Lower lobe of right lung (tissue), 2 donors: Measurements from ENCODE around the gene CHD2. TPM values are rescaled to one million over a fixed set of nuclear protein-coding genes. Genes with fewer than 3 reads are reported as not detected.

ENCODE experiments used
- ATAC-seq, 2 donors: fragments of 200-7000 bp; cut with Tn5 transposase; one replicate each; pipeline ENCODE4 v1.9.1; 2020 to 2022; ENCODE audit warnings: mild to moderate bottlenecking in 2 of 2, moderate library complexity in 2 of 2
- DNase-seq: peaks from one replicate; pipeline ENCODE4 v3.0.0-alpha.2; 2020
- H3K27ac ChIP-seq: fragments of 200-600 bp; one replicate; pipeline ENCODE4 v1.8.0; 2022
- H3K27me3 ChIP-seq: fragments of 200-600 bp; one replicate; pipeline ENCODE4 v1.8.0; 2022; ENCODE audit warnings: low read depth
- H3K36me3 ChIP-seq: fragments of 200-600 bp; one replicate; pipeline ENCODE4 v1.8.0; 2022; ENCODE audit warnings: mild to moderate bottlenecking
- H3K4me1 ChIP-seq: fragments of 200-600 bp; one replicate; pipeline ENCODE4 v1.8.0; 2022
- H3K4me3 ChIP-seq: fragments of 200-600 bp; one replicate; pipeline ENCODE4 v1.8.0; 2022; ENCODE audit warnings: mild to moderate bottlenecking
- H3K9me3 ChIP-seq: fragments of 200-600 bp; one replicate; pipeline ENCODE4 v1.8.0; 2022
- intact Hi-C: fragments of 100-400 bp; cut with DNase I; formaldehyde crosslinking; loops from one replicate; pipeline ENCODE4 v1.11.0; 2022
- total RNA-seq: library from RNA; stranded (reverse); fragmentation: NEBNext Ultra II Directional; extraction: Animal tissue kit (Norgen Biotek cat#: 25700); gene quantifications from one replicate; pipeline ENCODE4 v1.2.1, GENCODE V29; 2021
- TF ChIP-seq, protein P1 (sequence below): fragments of 200-600 bp; IDR thresholded peaks from one replicate; pipeline ENCODE4 v1.8.0; 2022; ENCODE audit warnings: antibody characterized with exemption, mild to moderate bottlenecking
- donor health status: DM: no; HTN: yes; CAD: no; lungs with severe emphysema.

The CHD2 gene
- total RNA-seq, 1 donor from 2014 or later, result 158 TPM

- no peak for ATAC-seq
- Histone ChIP-seq H3K4me3 (no peak overlapping the region), H3K9me3 (no peaks in the 10 kb centered on the region), H3K4me1 (peaks cover 22% of the 10 kb centered on the region), H3K27me3 (no peaks in the 10 kb centered on the region), H3K27ac (no peak overlapping the region), H3K36me3 (no peaks in the 10 kb centered on the region)
- TF ChIP-seq, protein P1, sequence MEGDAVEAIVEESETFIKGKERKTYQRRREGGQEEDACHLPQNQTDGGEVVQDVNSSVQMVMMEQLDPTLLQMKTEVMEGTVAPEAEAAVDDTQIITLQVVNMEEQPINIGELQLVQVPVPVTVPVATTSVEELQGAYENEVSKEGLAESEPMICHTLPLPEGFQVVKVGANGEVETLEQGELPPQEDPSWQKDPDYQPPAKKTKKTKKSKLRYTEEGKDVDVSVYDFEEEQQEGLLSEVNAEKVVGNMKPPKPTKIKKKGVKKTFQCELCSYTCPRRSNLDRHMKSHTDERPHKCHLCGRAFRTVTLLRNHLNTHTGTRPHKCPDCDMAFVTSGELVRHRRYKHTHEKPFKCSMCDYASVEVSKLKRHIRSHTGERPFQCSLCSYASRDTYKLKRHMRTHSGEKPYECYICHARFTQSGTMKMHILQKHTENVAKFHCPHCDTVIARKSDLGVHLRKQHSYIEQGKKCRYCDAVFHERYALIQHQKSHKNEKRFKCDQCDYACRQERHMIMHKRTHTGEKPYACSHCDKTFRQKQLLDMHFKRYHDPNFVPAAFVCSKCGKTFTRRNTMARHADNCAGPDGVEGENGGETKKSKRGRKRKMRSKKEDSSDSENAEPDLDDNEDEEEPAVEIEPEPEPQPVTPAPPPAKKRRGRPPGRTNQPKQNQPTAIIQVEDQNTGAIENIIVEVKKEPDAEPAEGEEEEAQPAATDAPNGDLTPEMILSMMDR, result no peak
- no peak for DNase-seq
- intact Hi-C loops, result no loop called here
Observed at GRCh38 chr15:93052090-93052879, 152.2 kb downstream of the CHD2 start.

- Histone ChIP-seq H3K27me3 (no peaks in the 10 kb centered on the region), H3K9me3 (no peaks in the 10 kb centered on the region), H3K4me1 (no peaks in the 10 kb centered on the region), H3K27ac (no peak overlapping the region), H3K36me3 (no peaks in the 10 kb centered on the region), H3K4me3 (no peak overlapping the region)
- intact Hi-C loops, result no loop called here
- no peak for DNase-seq
- no peak for ATAC-seq
- TF ChIP-seq, protein P1, result no peak
Observed at GRCh38 chr15:93055211-93055610, 155.1 kb downstream of the CHD2 start.

DNA sequence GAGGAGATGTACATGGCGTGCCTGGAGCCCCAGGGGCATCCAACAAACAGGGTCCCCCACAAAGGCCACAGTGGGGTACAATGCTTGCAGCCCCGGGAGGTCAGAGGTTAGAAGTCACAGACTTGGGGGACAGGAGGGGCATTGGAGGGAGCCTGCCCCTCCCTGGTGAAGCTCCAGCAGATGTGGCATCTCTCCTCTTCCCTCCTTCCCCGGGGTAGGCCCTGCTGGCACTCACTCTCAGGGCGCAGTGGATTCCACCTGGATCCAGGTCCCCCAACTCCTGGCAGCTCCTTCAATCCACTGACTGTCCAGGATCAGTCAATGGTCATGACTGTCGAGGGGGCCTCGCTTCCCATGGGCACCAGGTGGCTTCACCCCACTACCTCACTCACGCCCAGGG, 156.7 kb downstream of the CHD2 start:
- Histone ChIP-seq H3K4me1 (peaks cover 10% of the 10 kb centered on the region), H3K9me3 (no peaks in the 10 kb centered on the region), H3K36me3 (no peaks in the 10 kb centered on the region), H3K27me3 (no peaks in the 10 kb centered on the region), H3K4me3 (no peak overlapping the region), H3K27ac (no peak overlapping the region)
- TF ChIP-seq, protein P1, result no peak
- DNase-seq, result peak; percentile 9
- ATAC-seq, result no peak
- intact Hi-C loops, result no loop called here

- Histone ChIP-seq H3K4me3 (no peak overlapping the region), H3K27ac (no peak overlapping the region), H3K9me3 (no peaks in the 10 kb centered on the region), H3K27me3 (no peaks in the 10 kb centered on the region), H3K36me3 (no peaks in the 10 kb centered on the region), H3K4me1 (peaks cover 10% of the 10 kb centered on the region)
- ATAC-seq (no peak), DNase-seq (peak; percentile 3)
- intact Hi-C loops, result no loop called here
- TF ChIP-seq, protein P1, result no peak
Observed at GRCh38 chr15:93057618-93058017, 157.5 kb downstream of the CHD2 start.

DNA sequence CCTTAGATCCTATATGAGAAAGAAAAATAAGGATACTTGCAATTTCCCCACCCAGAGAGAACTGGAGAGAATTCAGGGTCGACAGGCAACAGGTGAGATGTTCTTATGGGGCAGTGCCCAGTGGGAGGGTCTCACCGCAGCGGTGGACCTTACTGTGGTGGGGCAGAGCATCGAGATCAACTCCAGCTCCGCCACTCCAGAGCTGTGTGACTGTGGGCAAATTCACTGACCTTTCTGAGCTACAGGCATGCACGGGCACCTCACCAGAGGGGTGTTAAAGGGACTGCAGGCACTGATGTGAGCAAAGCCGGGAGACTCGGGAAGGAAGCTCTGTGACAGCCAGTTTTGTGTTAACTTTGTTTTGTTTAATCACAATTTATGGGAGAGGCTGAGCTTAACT, 158.0 kb downstream of the CHD2 start:
- Histone ChIP-seq H3K27me3 (no peaks in the 10 kb centered on the region), H3K27ac (no peak overlapping the region), H3K4me3 (no peak overlapping the region), H3K9me3 (no peaks in the 10 kb centered on the region), H3K36me3 (no peaks in the 10 kb centered on the region), H3K4me1 (peaks cover 10% of the 10 kb centered on the region)
- peak; percentile 18 for DNase-seq
- intact Hi-C loops, result no loop called here
- TF ChIP-seq, protein P1, result no peak
- ATAC-seq, result no peak
